K562 (cell line): ENCODE results near the gene PCARE. TPM values are rescaled to one million over a fixed set of nuclear protein-coding genes. Genes with fewer than 3 reads are reported as not detected.

Experiments used
- ATAC-seq: fragments of 200-7000 bp; cut with Tn5 transposase; 3 replicates; pipeline ENCODE4 v1.9.1; 2020; ENCODE audit warnings: moderate library complexity
- BruUV-seq: library from RNA; stranded (reverse); fragments of 400-500 nt; replicated peaks from 2 replicates; lab custom pipeline; 2021; lab: Mats Ljungman, UMichigan
- CTCF ChIA-PET: fragments of 300-600 bp; formaldehyde crosslinking; extraction: SDS; loops from one replicate; lab custom pipeline; 2021; ENCODE audit warnings: low intra/inter-chr PET ratio; lab: Yijun Ruan, JAX
- POLR2A ChIA-PET: fragments of 300-600, 350-650 bp; sonication (Branson Sonifier 250); formaldehyde crosslinking; extraction: SDS; loops from one replicate; lab custom pipeline; 2021; ENCODE audit warnings: antibody characterized with exemption, inconsistent platforms; lab: Yijun Ruan, JAX
- DNase-seq, 4 experiments: peaks; one replicate each; pipeline versions ENCODE4 v3.0.0 to v3.0.0-alpha.2; 2011 to 2018; ENCODE audit warnings: low spot score in 3 of 4, mixed read lengths in 3 of 4; ENCODE audit errors: extremely low read depth in 1 of 4
- FAIRE-seq: peaks from 2 replicates; lab custom pipeline; 2011; peaks lifted over from hg19 to GRCh38; lab: Jason Lieb, UNC
- H2AFZ ChIP-seq: 2 replicates; pipeline ENCODE4 v1.6.0; 2011; ENCODE audit warnings: low read depth, low read length, control low read depth, inconsistent platforms
- H3K27ac ChIP-seq: fragments of 200-600 bp; 3 replicates; pipeline ENCODE4 v1.8.0; 2011; ENCODE audit warnings: low read depth, mild to moderate bottlenecking, control low read depth, inconsistent platforms, low read length, moderate library complexity, mixed read lengths; ENCODE audit errors: extremely low read depth
- H3K27me3 ChIP-seq, 2 experiments: fragments of 300-600 bp in 1 of 2; 2 replicates in 1 of 2; 3 replicates in 1 of 2; pipeline versions ENCODE4 v1.6.0 to v1.8.0; 2011; ENCODE audit warnings: inconsistent platforms in 2 of 2, low read length in 2 of 2, mild to moderate bottlenecking in 1 of 2, mixed read lengths in 1 of 2, moderate library complexity in 1 of 2; ENCODE audit not compliant: control insufficient read depth in 2 of 2, insufficient read depth in 2 of 2
- H3K36me3 ChIP-seq: fragments of 300-600 bp; 3 replicates; pipeline ENCODE4 v1.8.0; 2011; ENCODE audit warnings: mild to moderate bottlenecking, low read length, inconsistent platforms; ENCODE audit not compliant: control insufficient read depth, insufficient read depth
- H3K4me1 ChIP-seq, 2 experiments: fragments of 200-600 bp in 1 of 2; replicated peaks in 1 of 2; 2 replicates in 1 of 2; 3 replicates in 1 of 2; pipeline versions ENCODE4 v1.5.1 to v1.8.0; 2011; ENCODE audit warnings: inconsistent platforms in 2 of 2, low read length in 2 of 2, mild to moderate bottlenecking in 1 of 2, mixed read lengths in 1 of 2, moderate library complexity in 1 of 2; ENCODE audit not compliant: control insufficient read depth in 2 of 2, insufficient read depth in 2 of 2
- H3K4me2 ChIP-seq: 2 replicates; pipeline ENCODE4 v1.6.1; 2011; ENCODE audit warnings: low read length, control low read depth, inconsistent platforms, mixed read lengths; ENCODE audit not compliant: insufficient read depth
- H3K4me3 ChIP-seq: fragments of 200-600 bp; sonication (generic), shearing (Covaris generic); 2 replicates; pipeline ENCODE4 v1.5.1; 2016; ENCODE audit warnings: control low read depth, inconsistent platforms
- H3K79me2 ChIP-seq: fragments of 200-600 bp; 3 replicates; pipeline ENCODE4 v1.8.0; 2011; ENCODE audit warnings: low read length, inconsistent platforms; ENCODE audit not compliant: control insufficient read depth, insufficient read depth
- H3K9ac ChIP-seq, 2 experiments: 2 replicates each; pipeline versions ENCODE4 v1.6.0 to v1.6.1; 2011; ENCODE audit warnings: low read depth in 2 of 2, low read length in 2 of 2, control low read depth in 1 of 2, inconsistent platforms in 1 of 2, mild to moderate bottlenecking in 1 of 2, mixed read lengths in 1 of 2; ENCODE audit not compliant: insufficient read depth in 1 of 2
- H3K9me1 ChIP-seq: one replicate; pipeline ENCODE4 v1.6.0; 2011; ENCODE audit warnings: inconsistent platforms, mild to moderate bottlenecking, low read length, moderate library complexity; ENCODE audit not compliant: control insufficient read depth, insufficient read depth
- H3K9me3 ChIP-seq: replicated peaks from 2 replicates; pipeline ENCODE4 v1.5.1; 2011; ENCODE audit warnings: low read depth, low read length, inconsistent platforms; ENCODE audit not compliant: control insufficient read depth, insufficient read depth
- H4K20me1 ChIP-seq: replicated peaks from 2 replicates; pipeline ENCODE4 v1.6.1; 2011; ENCODE audit warnings: low read length, inconsistent platforms, mixed read lengths; ENCODE audit not compliant: control insufficient read depth, insufficient read depth
- ETS2 ChIP-seq: IDR thresholded peaks from 2 replicates; pipeline ENCODE4 v1.6.1; 2016; ENCODE audit warnings: borderline replicate concordance, missing genetic modification characterization, mild to moderate bottlenecking, moderate library complexity, missing compliant biosample characterization; ENCODE audit not compliant: poor library complexity, severe bottlenecking
- HDGF ChIP-seq: fragments of 450-650 bp; IDR thresholded peaks from 2 replicates; pipeline ENCODE4 v1.6.1; 2016
- IRF1 ChIP-seq: sonication (generic); formaldehyde crosslinking; IDR thresholded peaks from 2 replicates; pipeline ENCODE4 v1.8.0; 2022; ENCODE audit warnings: missing genetic modification reagents, mild to moderate bottlenecking, borderline replicate concordance
- NCOA4 ChIP-seq: fragments of 450-650 bp; IDR thresholded peaks from 2 replicates; pipeline ENCODE4 v1.6.1; 2018; ENCODE audit warnings: mild to moderate bottlenecking; ENCODE audit not compliant: partially characterized antibody
- POLR2G ChIP-seq: fragments of 200-400 bp; formaldehyde crosslinking; IDR thresholded peaks from 2 replicates; pipeline ENCODE4 v1.6.1; 2017; ENCODE audit warnings: low read depth, mild to moderate bottlenecking, antibody characterized with exemption, low read length, moderate library complexity
- SIRT6 ChIP-seq: IDR thresholded peaks from one replicate; pipeline ENCODE4 v1.6.1; 2012; ENCODE audit warnings: low read depth, mild to moderate bottlenecking, control low read depth, inconsistent platforms, low read length, moderate library complexity
- TSHZ1 ChIP-seq: fragments of 250-450 bp; sonication (Bioruptor Pico); IDR thresholded peaks from 2 replicates; pipeline ENCODE4 v1.4.0; 2020; ENCODE audit warnings: mild to moderate bottlenecking, moderate library complexity
- ZNF780A ChIP-seq: fragments of 250-450 bp; sonication (Bioruptor Pico); IDR thresholded peaks from 2 replicates; pipeline ENCODE4 v1.5.0; 2021; ENCODE audit warnings: mild to moderate bottlenecking
- ZNF830 ChIP-seq: fragments of 250-450 bp; sonication (Bioruptor Pico); IDR thresholded peaks from 2 replicates; pipeline ENCODE4 v1.5.0; 2021; ENCODE audit warnings: mild to moderate bottlenecking
- WGBS: fragments of 100-300 bp; shearing (Covaris generic); methylation state at CpG from one replicate; pipeline ENCODE4 v1.1.6; 2016; ENCODE audit warnings: low coverage, mixed read lengths; ENCODE audit not compliant: insufficient coverage; ENCODE audit errors: missing lambda C conversion rate; 5-methylcytosine and 5-hydroxymethylcytosine counted together
- in situ Hi-C: fragments of 300-500 bp; cut with MboI; formaldehyde crosslinking; loops from 4 replicates; pipeline ENCODE4 v1.15.0; 2018; ENCODE audit warnings: inconsistent platforms, mixed read lengths
- intact Hi-C: fragments of 100-400 bp; cut with micrococcal nuclease; formaldehyde crosslinking; loops from 2 replicates; pipeline ENCODE4 v1.14.2; 2022
- polyA plus RNA-seq, 8 experiments: library from polyadenylated mRNA; depleted of rRNA in 4 of 8; stranded (reverse) in 5 of 8; unstranded in 3 of 8; fragments of >200 nt; fragmentation: Nextera tagmentation in 2 of 8; fragmentation: Illumina TruSeq in 1 of 8; extraction: Ambion mirVana in 2 of 8; extraction: Trizol in 1 of 8; gene quantifications; 2 replicates each; pipeline versions ENCODE4 v1.2.1 to v1.2.3, GENCODE V29; 2011 to 2014; ENCODE audit warnings: inconsistent platforms in 1 of 8, missing spikeins in 1 of 8
- total RNA-seq, 7 experiments: library from RNA; depleted of rRNA in 6 of 7; stranded (reverse); fragments of >200 nt in 6 of 7; fragmentation: Illumina TruSeq in 2 of 7; extraction: Trizol in 2 of 7; gene quantifications; 2 replicates each; pipeline versions ENCODE4 v1.2.1 to v1.2.3, GENCODE V29; 2011 to 2021; ENCODE audit warnings: low replicate concordance in 1 of 7

Gene PCARE
- total and polyA plus RNA-seq, 9 of the 15 experiments (the other 6 are each of a cell fraction or from before 2014, with no cell fraction given): not detected

DNA sequence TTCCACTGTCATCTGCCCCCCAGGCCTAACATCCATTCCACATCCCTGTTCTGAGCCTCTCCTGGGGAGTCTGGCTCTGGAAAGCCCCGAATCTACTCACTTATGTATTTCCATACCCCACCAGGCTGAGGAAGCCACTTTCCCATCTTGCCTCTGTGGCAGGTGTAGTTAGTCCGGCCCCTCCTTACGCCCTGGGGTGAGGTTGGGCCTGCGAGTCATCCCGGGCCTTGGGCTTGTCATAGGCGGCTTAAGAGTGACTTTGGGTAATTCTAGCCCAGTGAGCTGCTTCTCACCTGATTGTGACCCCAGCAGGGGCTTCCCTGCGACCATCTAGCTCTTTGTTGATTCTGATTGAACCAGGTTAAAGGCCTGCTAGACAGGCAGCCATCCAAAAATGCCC is 21.1 kb downstream of the PCARE start:
- no peak overlapping the region for H2AFZ ChIP-seq

DNA sequence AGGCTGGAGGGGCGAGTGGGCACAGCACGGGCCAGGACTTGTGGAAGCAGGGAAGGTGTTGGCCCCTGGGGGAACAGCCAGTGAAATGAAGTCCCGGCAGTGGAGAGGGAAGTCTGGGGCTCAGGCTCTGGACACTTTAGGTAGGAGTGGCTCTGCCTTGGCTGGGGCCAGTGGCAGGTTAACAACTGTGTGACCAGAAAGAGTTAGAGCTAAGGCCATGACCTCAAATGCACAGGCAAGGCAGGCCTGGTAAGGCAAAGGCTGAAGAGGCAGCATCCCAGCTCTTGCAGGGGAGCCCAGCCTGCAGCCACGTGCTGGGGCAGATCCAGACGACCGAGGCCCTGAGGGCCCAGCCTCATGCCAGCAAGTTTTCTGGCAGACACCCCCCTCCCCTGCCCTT is 21.5 kb downstream of the PCARE start:
- intact Hi-C loops: no loop called here
- WGBS: 3% methylated on average over 6 of the region's 6 CpGs
- FAIRE-seq: no peak

More for the DNA sequence above, 21.1 kb downstream of the PCARE start:
- Histone ChIP-seq H4K20me1 (no peaks in the 10 kb centered on the region; the same call in 1 of the 2 replicates), H3K4me3 (no peak overlapping the region), H3K9me3 (no peaks in the 10 kb centered on the region), H3K4me2 (no peak overlapping the region), H3K9me1 (no peaks in the 10 kb centered on the region), H3K27ac (no peak overlapping the region), H3K9ac (no peak overlapping the region; a peak in 1 of 4 replicates), H3K36me3 (no peaks in the 10 kb centered on the region), H3K4me1 (peaks cover 0 to 3% of the 10 kb centered on the region in 2 experiments; a peak in 1 of 5 replicates), H3K79me2 (no peaks in the 10 kb centered on the region), H3K27me3 (peaks cover 11 to 47% of the 10 kb centered on the region in 2 experiments)
- FAIRE-seq: no peak
- in situ Hi-C loops (no loop called here), intact Hi-C loops (no loop called here)
- WGBS: 2% methylated on average over 7 of the region's 7 CpGs
- ChIA-PET POLR2A (interaction anchor here (1.0 to 1.5 kb wide), 2 partner anchors 10 to 74 kb away, joined by 4 to 5 read pairs; no protein-coding TSS in a partner anchor), CTCF (no interaction called here)
- no peak for TF ChIP-seq POLR2G
- no peak for TF ChIP-seq NCOA4
- no peak for TF ChIP-seq SIRT6
- TF ChIP-seq ZNF830 (CRISPR knock-in tag): no peak
- ATAC-seq: no peak
- no TSS peak for BruUV-seq
- DNase-seq: no peak

More for the DNA sequence above, 21.5 kb downstream of the PCARE start:
- no peak for DNase-seq
- Histone ChIP-seq H3K27me3 (peaks cover 11 to 47% of the 10 kb centered on the region in 2 experiments), H4K20me1 (no peaks in the 10 kb centered on the region; the same call in 1 of the 2 replicates), H3K79me2 (no peaks in the 10 kb centered on the region), H3K4me3 (no peak overlapping the region), H3K9ac (no peak overlapping the region; a peak in 1 of 4 replicates), H3K9me1 (no peaks in the 10 kb centered on the region), H3K4me2 (no peak overlapping the region), H3K36me3 (no peaks in the 10 kb centered on the region), H2AFZ (no peak overlapping the region)
- no peak for ATAC-seq
- BruUV-seq: no TSS peak
- CTCF ChIA-PET: no interaction called here
- TF ChIP-seq ETS2 (tag): no peak
- TF ChIP-seq HDGF: no peak
- no peak for TF ChIP-seq ZNF780A (CRISPR knock-in tag)
- TF ChIP-seq TSHZ1 (CRISPR knock-in tag): no peak
- TF ChIP-seq IRF1: no peak
- TF ChIP-seq, all 486 proteins: peak for 0
- no peaks in the 10 kb centered on the region for H3K9me3 ChIP-seq
- H3K27ac ChIP-seq: no peak overlapping the region
- in situ Hi-C loops: no loop called here
- H3K4me1 ChIP-seq: peaks cover 0 to 3% of the 10 kb centered on the region in 2 experiments; a peak in 1 of 5 replicates
- POLR2A ChIA-PET: interaction anchor here (1.5 kb wide), 1 partner anchor 11 kb away, joined by 5 read pairs; no protein-coding TSS in a partner anchor
